ENCODE data around the gene CCR4.
"Not testable (repeated sequence)": the region's sequence is repeated elsewhere in the genome, so short reads cannot be mapped to it uniquely, and the experiment has no call there.

CCR4 gene

GRCh38 chr3:32951410-32951811, at the start of gene CCR4:
CCR4 (plus strand) TSS chr3:32951644; CDS start chr3:32953423, 1,779 bp downstream.
- DNase-seq (ENCODE audit: low read depth, low spot score), result no peak

GRCh38 chr3:32902887-32903371, 48.5 kb upstream of the CCR4 start:
- peak; percentile 48 for DNase-seq (ENCODE audit: low read depth, low spot score)

DNA sequence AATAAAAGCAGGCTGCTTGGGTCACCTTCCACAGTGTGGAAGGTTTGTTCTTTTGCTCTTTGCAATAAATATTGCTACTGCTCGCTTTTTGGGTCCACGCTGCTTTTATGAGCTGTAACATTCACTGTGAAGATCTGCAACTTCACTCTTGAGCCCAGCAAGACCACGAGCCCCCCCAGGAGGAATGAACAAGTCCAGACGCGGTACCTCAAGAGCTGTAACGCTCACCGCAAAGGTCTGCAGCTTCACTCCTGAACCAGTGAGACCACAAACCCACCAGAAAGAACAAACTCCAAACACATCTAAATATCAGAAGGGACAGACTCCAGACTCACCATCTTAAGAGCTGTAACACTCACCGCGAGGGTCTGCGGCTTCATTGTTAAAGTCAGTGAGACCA, 47.5 kb upstream of the CCR4 start:
- DNase-seq (ENCODE audit: low read depth, low spot score), result no peak

GRCh38 chr3:32909999-32910398, 41.4 kb upstream of the CCR4 start:
- DNase-seq (ENCODE audit: low read depth, low spot score), result no peak

DNA sequence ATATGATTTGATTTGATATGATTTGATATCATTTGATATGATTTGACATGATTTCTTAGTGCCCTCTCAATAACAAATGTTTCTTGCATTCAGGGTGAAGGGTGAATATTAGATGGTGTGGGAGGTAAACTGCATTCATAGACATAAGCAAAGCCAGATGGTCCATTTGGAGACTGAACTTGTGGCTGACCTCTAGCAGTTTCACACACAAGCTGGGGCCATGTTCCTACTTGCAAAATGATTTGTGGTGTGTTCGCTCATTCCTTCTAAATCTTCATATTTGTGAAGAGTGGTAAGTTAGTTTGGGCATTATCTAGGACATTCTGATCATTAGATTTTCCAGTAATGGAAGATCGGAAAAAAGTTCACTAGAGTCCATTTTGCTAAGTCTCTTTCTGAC, 40.5 kb upstream of the CCR4 start:
- no peak for DNase-seq (ENCODE audit: low read depth, low spot score)

GRCh38 chr3:32912046-32912445, 39.4 kb upstream of the CCR4 start:
- DNase-seq (ENCODE audit: low read depth, low spot score), result no peak

- no peak for DNase-seq (ENCODE audit: low read depth, low spot score)
Observed at GRCh38 chr3:32913790-32914446, 37.5 kb upstream of the CCR4 start.

DNA sequence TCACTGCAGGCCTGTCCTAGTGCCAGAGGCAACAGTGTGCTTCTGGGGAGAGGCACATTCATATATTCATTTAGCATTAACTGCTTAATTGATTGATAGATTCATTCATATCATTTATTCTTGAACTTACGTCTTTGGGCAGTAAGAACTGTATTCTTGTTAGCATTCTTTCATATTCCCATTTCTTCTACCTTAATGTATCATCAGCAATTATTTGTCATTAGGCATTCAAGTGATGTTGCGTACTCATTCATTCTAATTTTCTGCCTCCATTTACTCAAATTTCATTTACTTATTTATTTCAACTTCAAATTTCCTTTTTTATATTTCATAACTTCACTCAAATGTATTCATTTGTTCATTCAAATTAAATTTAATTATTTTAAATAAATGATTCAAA, 31.5 kb upstream of the CCR4 start:
- DNase-seq (ENCODE audit: low read depth, low spot score), result no peak

DNA sequence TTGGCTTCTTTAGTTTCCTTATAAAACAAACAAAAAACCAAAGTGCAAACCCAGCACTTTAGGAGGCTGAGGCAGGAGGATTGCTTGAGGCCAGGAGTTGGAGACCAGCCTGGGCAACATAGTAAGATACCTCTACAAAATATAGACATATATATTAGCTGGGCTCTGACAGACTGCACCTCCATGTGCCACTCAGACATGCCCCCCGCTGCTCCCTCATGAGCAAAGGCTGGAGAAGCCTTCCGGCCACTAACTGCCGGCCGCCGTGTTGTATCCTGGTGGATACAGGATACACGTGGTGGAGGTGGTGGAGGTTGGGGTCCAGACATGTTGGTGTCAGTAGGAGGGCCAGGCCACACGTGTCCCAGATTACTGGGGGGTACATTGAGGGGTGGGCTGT, 29.4 kb upstream of the CCR4 start:
- no peak for DNase-seq (ENCODE audit: low read depth, low spot score)

- DNase-seq (ENCODE audit: low read depth, low spot score), result no peak
Observed at GRCh38 chr3:32930161-32930560, 21.3 kb upstream of the CCR4 start.

DNA sequence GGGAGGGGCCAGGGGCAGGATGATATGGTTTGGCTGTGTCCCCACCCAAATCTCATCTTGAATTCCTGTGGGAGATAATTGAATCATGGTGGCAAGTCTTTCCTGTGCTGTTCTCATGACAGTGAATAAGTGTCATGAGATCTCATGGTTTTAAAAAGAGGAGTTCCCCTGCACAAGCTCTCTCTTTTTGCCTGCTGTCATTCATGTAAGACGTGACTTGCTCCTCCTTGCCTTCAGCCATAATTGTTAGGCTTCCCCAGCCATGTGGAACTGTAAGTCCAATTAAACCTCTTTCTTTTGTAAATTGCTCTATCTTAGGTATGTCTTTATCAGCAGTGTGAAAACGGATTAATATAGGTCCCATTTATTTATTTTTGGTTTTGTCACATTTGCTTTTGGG, 20.2 kb upstream of the CCR4 start:
- DNase-seq (ENCODE audit: low read depth, low spot score), result not testable (repeated sequence)

GRCh38 chr3:32934150-32934742, 17.2 kb upstream of the CCR4 start:
- DNase-seq (ENCODE audit: low read depth, low spot score), result no peak

- no peak for DNase-seq (ENCODE audit: low read depth, low spot score)
Observed at GRCh38 chr3:32937331-32937730, 14.1 kb upstream of the CCR4 start.

DNA sequence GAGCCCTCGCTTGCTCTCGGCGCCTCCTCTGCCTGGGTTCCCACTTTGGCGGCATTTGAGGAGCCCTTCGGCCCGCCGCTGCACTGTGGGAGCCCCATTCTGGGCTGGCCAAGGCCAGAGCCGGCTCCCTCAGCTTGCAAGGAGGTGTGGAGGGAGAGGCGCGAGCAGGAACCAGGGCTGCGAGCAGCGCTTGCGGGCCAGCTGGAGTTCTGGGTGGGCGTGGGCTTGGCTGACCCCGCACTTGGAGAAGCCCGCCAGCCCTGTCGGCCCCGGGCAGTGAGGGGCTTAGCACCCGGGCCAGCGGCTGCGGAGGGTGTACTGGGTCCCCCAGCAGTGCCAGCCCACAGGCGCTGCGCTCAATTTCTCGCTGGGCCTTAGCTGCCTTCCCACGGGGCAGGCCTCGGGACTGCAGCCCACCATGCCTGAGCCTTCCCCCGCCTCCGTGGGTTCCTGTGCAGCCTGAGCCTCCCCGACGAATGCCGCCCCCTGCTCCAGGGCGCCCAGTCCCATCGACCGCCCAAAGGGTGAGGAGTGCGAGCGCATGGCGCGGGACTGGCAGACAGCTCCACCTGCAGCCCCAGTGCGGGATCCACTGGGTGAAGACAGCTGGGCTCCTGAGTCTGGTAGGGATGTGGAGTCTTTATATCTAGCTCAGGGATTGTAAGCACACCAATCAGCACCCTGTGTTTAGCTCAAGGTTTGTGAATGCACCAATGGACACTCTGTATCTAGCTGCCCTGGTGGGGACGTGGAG, 11.7 kb upstream of the CCR4 start:
- not testable (repeated sequence) for DNase-seq (ENCODE audit: low read depth, low spot score)

DNA sequence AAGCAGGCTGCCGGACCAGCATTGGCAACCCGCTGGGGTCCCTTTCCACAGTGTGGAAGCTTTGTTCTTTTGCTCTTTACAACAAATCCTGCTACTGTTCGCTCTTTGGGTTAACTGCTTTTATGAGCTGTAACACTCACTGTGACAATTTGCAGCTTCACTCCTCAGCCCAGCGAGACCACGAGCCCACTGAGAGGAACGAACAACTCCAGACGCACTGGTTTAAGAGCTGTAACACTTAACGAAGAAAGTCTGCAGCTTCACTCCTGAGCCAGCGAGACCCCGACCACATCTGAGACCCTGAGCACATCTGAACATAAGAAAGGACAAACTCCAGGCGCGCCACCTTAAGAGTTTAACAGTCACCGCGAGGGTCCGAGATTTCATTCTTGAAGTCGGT, 10.7 kb upstream of the CCR4 start:
- DNase-seq (ENCODE audit: low read depth, low spot score), result no peak

GRCh38 chr3:32945136-32945535, 6.3 kb upstream of the CCR4 start:
- DNase-seq (ENCODE audit: low read depth, low spot score), result no peak

GRCh38 chr3:32945598-32945997, 5.8 kb upstream of the CCR4 start:
- DNase-seq (ENCODE audit: low read depth, low spot score), result not testable (repeated sequence)

GRCh38 chr3:32946973-32947788, 4.3 kb upstream of the CCR4 start:
- DNase-seq (ENCODE audit: low read depth, low spot score), result no peak

DNA sequence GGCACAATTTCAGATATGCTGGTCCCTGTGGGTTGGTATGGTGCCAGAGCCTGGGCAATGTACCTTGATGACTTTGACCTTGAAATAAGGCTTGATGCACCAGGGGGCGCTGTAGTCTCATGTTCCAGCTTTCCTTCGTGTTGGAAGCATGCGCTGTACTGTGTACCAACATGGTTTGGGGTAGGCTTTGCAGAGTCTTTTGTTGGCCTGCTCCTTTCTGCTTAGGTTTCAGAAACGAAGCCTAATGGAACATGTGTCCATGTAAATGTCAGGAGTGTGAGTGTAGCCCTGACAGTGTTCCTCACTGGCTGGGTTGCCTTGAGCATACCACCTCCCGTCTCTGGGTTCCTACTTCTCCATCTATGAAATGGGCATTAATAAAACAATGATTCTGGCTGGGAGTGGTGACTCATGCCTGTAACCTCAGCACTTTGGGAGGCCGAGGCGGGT, 3.6 kb upstream of the CCR4 start:
- peak; percentile 82 for DNase-seq (ENCODE audit: low read depth, low spot score)

- no peak for DNase-seq (ENCODE audit: low read depth, low spot score)
Observed at GRCh38 chr3:32948625-32949445, 2.6 kb upstream of the CCR4 start.

- DNase-seq (ENCODE audit: low read depth, low spot score), result no peak
Observed at GRCh38 chr3:32950516-32950915, 928 bp upstream of the CCR4 start.

Data from iPS DF 19.7 (cell line).